ENCODE results near the gene C1orf210. TPM values are rescaled to one million over a fixed set of nuclear protein-coding genes. Genes with fewer than 3 reads are reported as not detected.

C1orf210 gene
- total RNA-seq, 1 experiment from 2014 or later = 7.6 TPM

GRCh38 chr1:43303471-43304313 is 18.3 kb upstream of the C1orf210 start:
- no peaks in the 10 kb centered on the region for H3K9me2 ChIP-seq (ENCODE audit: insufficient read depth)
- ATAC-seq = no peak
- no peak for DNase-seq (ENCODE audit: low read depth, low spot score)
- H3K9me3 ChIP-seq (ENCODE audit: control insufficient read depth in 1 of 2, insufficient read depth in 1 of 2, low read depth in 1 of 2, low read length in 2 of 2) = no peaks in the 10 kb centered on the region
- TF ChIP-seq ELF1 (IDR thresholded peaks at IDR 0.05; ENCODE audit: borderline replicate concordance, low read depth) = no peak
- no peak for TF ChIP-seq SP1 (IDR thresholded peaks at IDR 0.05; ENCODE audit: low read depth)
- no peak for TF ChIP-seq FOSL1 (IDR thresholded peaks at IDR 0.05; ENCODE audit: low read depth)
- no peak for TF ChIP-seq REST (IDR thresholded peaks at IDR 0.05; ENCODE audit: low read depth)
- no peak overlapping the region for H3K4me2 ChIP-seq (ENCODE audit: low read length)
- no peaks in the 10 kb centered on the region for H4K20me1 ChIP-seq (ENCODE audit: insufficient read depth)
- intact Hi-C loops (cut with micrococcal nuclease) = no loop called here
- H3K36me3 ChIP-seq (ENCODE audit: control insufficient read depth in 1 of 2, insufficient read depth in 2 of 2, low read length in 2 of 2) = no peaks in the 10 kb centered on the region
- no peak overlapping the region for H3K4me3 ChIP-seq (replicated peaks in 1 of 2; ENCODE audit: low read depth in 1 of 2, low read length in 2 of 2)
- peaks cover 0 to 7% of the 10 kb centered on the region in 2 experiments; a peak in 1 of 4 replicates for H3K4me1 ChIP-seq (ENCODE audit: control insufficient read depth in 1 of 2, insufficient read depth in 2 of 2, low read length in 2 of 2)
- ChIA-PET CTCF (no interaction called here), RAD21 (ENCODE audit: low non-redundant PET in 1 of 2, low total read pairs in 2 of 2, uncharacterized antibody in 2 of 2, unreplicated experiment in 2 of 2) (no interaction called here), POLR2A (no interaction called here)
- H2AFZ ChIP-seq (ENCODE audit: low read depth, low read length, poor library complexity, severe bottlenecking) = no peak overlapping the region
- no peaks in the 10 kb centered on the region for H3K79me2 ChIP-seq (ENCODE audit: insufficient read depth, low read length)
- no peaks in the 10 kb centered on the region for H3K27me3 ChIP-seq (ENCODE audit: insufficient read depth, low read length)
- BruUV-seq (replicated peaks) = no TSS peak
- H3K27ac ChIP-seq (ENCODE audit: low read depth, low read length) = no peak overlapping the region
- no peak overlapping the region for H3K9ac ChIP-seq (ENCODE audit: low read length)
